HCT116 (cell line): ENCODE results near the gene SOAT2. TPM values are rescaled to one million over a fixed set of nuclear protein-coding genes. Genes with fewer than 3 reads are reported as not detected.

Experiments used
- ATAC-seq: fragments of 200-7000 bp; cut with Tn5 transposase; 2 replicates; pipeline ENCODE4 v1.9.1; 2020; ENCODE audit warnings: mild to moderate bottlenecking, moderate library complexity
- BruUV-seq: library from RNA; stranded (reverse); fragments of 400-500 nt; replicated peaks from 2 replicates; lab custom pipeline; 2021; lab: Mats Ljungman, UMichigan
- CTCF ChIA-PET: fragments of 300-600 bp; sonication (Branson Sonifier 250); formaldehyde crosslinking; loops from one replicate; lab custom pipeline; 2021; ENCODE audit warnings: antibody characterized with exemption; lab: Charles Lee
- POLR2A ChIA-PET: fragments of 300-600, 350-600 bp; sonication (Branson Sonifier 250); formaldehyde crosslinking; loops from one replicate; lab custom pipeline; 2021; ENCODE audit warnings: antibody characterized with exemption; lab: Charles Lee
- RAD21 ChIA-PET, 2 experiments: fragments of 300-600 bp; sonication (Branson Sonifier 250); formaldehyde crosslinking; loops; one replicate each; lab custom pipeline; 2023; ENCODE audit warnings: low total read pairs in 2 of 2; ENCODE audit not compliant: uncharacterized antibody in 2 of 2, unreplicated experiment in 2 of 2, low non-redundant PET in 1 of 2; lab: Charles Lee
- DNase-seq: peaks from one replicate; pipeline ENCODE4 v3.0.0-alpha.2; 2010; ENCODE audit warnings: low read depth, low spot score
- H2AFZ ChIP-seq: fragments of 200-600 bp; shearing (Covaris generic), sonication (generic); 2 replicates; pipeline ENCODE4 v1.6.1; 2017; ENCODE audit warnings: low read depth, mixed run types, mixed read lengths, antibody characterized with exemption, low read length; ENCODE audit not compliant: poor library complexity, severe bottlenecking
- H3K27ac ChIP-seq: 2 replicates; pipeline ENCODE4 v1.5.1; 2012; ENCODE audit warnings: low read depth, low read length
- H3K27me3 ChIP-seq: fragments of 200-600 bp; sonication (generic); 2 replicates; pipeline ENCODE4 v1.6.1; 2016; ENCODE audit warnings: mixed run types, low read length, mixed read lengths; ENCODE audit not compliant: insufficient read depth
- H3K36me3 ChIP-seq, 2 experiments: fragments of 200-500 bp in 1 of 2; fragments of 200-600 bp in 1 of 2; sonication (Bioruptor generic) in 1 of 2; sonication (generic) in 1 of 2; 2 replicates each; pipeline versions ENCODE4 v1.5.1 to v1.6.1; 2014 to 2016; ENCODE audit warnings: low read length in 2 of 2, inconsistent platforms in 1 of 2, mixed read lengths in 1 of 2, mixed run types in 1 of 2; ENCODE audit not compliant: insufficient read depth in 2 of 2, control insufficient read depth in 1 of 2
- H3K4me1 ChIP-seq, 2 experiments: fragments of 200-600 bp in 1 of 2; sonication (generic) in 1 of 2; 2 replicates each; pipeline versions ENCODE4 v1.5.1 to v1.6.1; 2012 to 2017; ENCODE audit warnings: low read length in 2 of 2, inconsistent platforms in 1 of 2, mild to moderate bottlenecking in 1 of 2, mixed read lengths in 1 of 2, mixed run types in 1 of 2, moderate library complexity in 1 of 2; ENCODE audit not compliant: insufficient read depth in 2 of 2, control insufficient read depth in 1 of 2
- H3K4me2 ChIP-seq: fragments of 200-600 bp; sonication (generic); 2 replicates; pipeline ENCODE4 v1.6.1; 2017; ENCODE audit warnings: mixed run types, low read length, mixed read lengths
- H3K4me3 ChIP-seq, 2 experiments: fragments of 200-600 bp in 1 of 2; sonication (generic) in 1 of 2; replicated peaks in 1 of 2; 2 replicates each; pipeline ENCODE4 v1.5.1; 2011 to 2016; ENCODE audit warnings: low read length in 2 of 2, control low read depth in 1 of 2, low read depth in 1 of 2, mild to moderate bottlenecking in 1 of 2, mixed read lengths in 1 of 2, mixed run types in 1 of 2
- H3K79me2 ChIP-seq: fragments of 200-600 bp; sonication (generic); 2 replicates; pipeline ENCODE4 v1.6.1; 2017; ENCODE audit warnings: mild to moderate bottlenecking, mixed run types, low read length, moderate library complexity, mixed read lengths; ENCODE audit not compliant: insufficient read depth
- H3K9ac ChIP-seq: fragments of 200-600 bp; sonication (generic); 2 replicates; pipeline ENCODE4 v1.6.1; 2016; ENCODE audit warnings: low read length, mixed read lengths
- H3K9me2 ChIP-seq: fragments of 200-600 bp; sonication (generic), shearing (Covaris generic); 2 replicates; pipeline ENCODE4 v1.6.1; 2017; ENCODE audit warnings: mixed run types, mild to moderate bottlenecking, moderate library complexity; ENCODE audit not compliant: insufficient read depth
- H3K9me3 ChIP-seq, 2 experiments: fragments of 200-500 bp in 1 of 2; fragments of 200-600 bp in 1 of 2; sonication (Bioruptor generic) in 1 of 2; sonication (generic) in 1 of 2; 2 replicates each; pipeline ENCODE4 v1.6.1; 2014 to 2017; ENCODE audit warnings: low read length in 2 of 2, mixed read lengths in 2 of 2, inconsistent platforms in 1 of 2, low read depth in 1 of 2, mild to moderate bottlenecking in 1 of 2, mixed run types in 1 of 2, moderate library complexity in 1 of 2; ENCODE audit not compliant: control insufficient read depth in 1 of 2, insufficient read depth in 1 of 2
- H4K20me1 ChIP-seq: fragments of 200-600 bp; sonication (generic), shearing (Covaris generic); 2 replicates; pipeline ENCODE4 v1.6.1; 2017; ENCODE audit warnings: mixed run types, mild to moderate bottlenecking, moderate library complexity; ENCODE audit not compliant: insufficient read depth
- CEBPB ChIP-seq: IDR thresholded peaks from 2 replicates; pipeline ENCODE4 v1.6.1; 2012; ENCODE audit warnings: low read depth
- EGR1 ChIP-seq: IDR thresholded peaks from 2 replicates; pipeline ENCODE4 v1.6.1; 2012; ENCODE audit warnings: low read depth
- ELF1 ChIP-seq: IDR thresholded peaks from 2 replicates; pipeline ENCODE4 v1.6.1; 2012; ENCODE audit warnings: low read depth, borderline replicate concordance
- FOSL1 ChIP-seq: IDR thresholded peaks from 2 replicates; pipeline ENCODE4 v1.6.1; 2012; ENCODE audit warnings: low read depth
- JUND ChIP-seq: IDR thresholded peaks from 2 replicates; pipeline ENCODE4 v1.6.1; 2012
- POLR2A ChIP-seq: IDR thresholded peaks from 2 replicates; pipeline ENCODE4 v1.7.0; 2011; ENCODE audit warnings: borderline replicate concordance; ENCODE audit not compliant: insufficient read depth, insufficient read length; ENCODE audit errors: extremely low read depth
- RAD21 ChIP-seq: IDR thresholded peaks from 2 replicates; pipeline ENCODE4 v1.6.1; 2012; ENCODE audit warnings: low read depth, mild to moderate bottlenecking
- SIN3A ChIP-seq: IDR thresholded peaks from 2 replicates; pipeline ENCODE4 v1.6.1; 2012; ENCODE audit warnings: low read depth
- SP1 ChIP-seq: IDR thresholded peaks from 2 replicates; pipeline ENCODE4 v1.6.1; 2012; ENCODE audit warnings: low read depth
- SRF ChIP-seq: IDR thresholded peaks from 2 replicates; pipeline ENCODE4 v1.6.1; 2012; ENCODE audit warnings: low read depth
- TCF7L2 ChIP-seq: IDR thresholded peaks from 2 replicates; pipeline ENCODE4 v1.7.0; 2011; ENCODE audit warnings: borderline replicate concordance, inconsistent platforms; ENCODE audit not compliant: insufficient read depth, insufficient read length; ENCODE audit errors: extremely low read depth
- YY1 ChIP-seq: IDR thresholded peaks from 2 replicates; pipeline ENCODE4 v1.6.1; 2011; ENCODE audit warnings: low read length, low read depth, moderate library complexity, mild to moderate bottlenecking; ENCODE audit not compliant: insufficient replicate concordance; ENCODE audit errors: extremely low read depth
- ZNF274 ChIP-seq: fragments of 200-500 bp; sonication (Bioruptor generic); IDR thresholded peaks from 2 replicates; pipeline ENCODE4 v1.6.1; 2014; ENCODE audit warnings: mild to moderate bottlenecking, low read depth, low read length, inconsistent platforms
- intact Hi-C: fragments of 100-400 bp; cut with micrococcal nuclease; formaldehyde crosslinking; loops from 2 replicates; pipeline ENCODE4 v1.10.0; 2022
- total RNA-seq: library from RNA; stranded (reverse); gene quantifications from one replicate; pipeline ENCODE4 v1.2.1, GENCODE V29; 2021; ENCODE audit not compliant: unreplicated experiment
- TF ChIP-seq, protein P1 (sequence below), 3 experiments: fragments of 200-600 bp in 1 of 3; sonication (generic) in 1 of 3; IDR thresholded peaks in 2 of 3; conservative IDR thresholded peaks in 1 of 3; 2 replicates each; pipeline ENCODE4 v1.5.1; 2012 to 2017; ENCODE audit warnings: low read depth in 2 of 3, low read length in 2 of 3, antibody characterized with exemption in 1 of 3, borderline replicate concordance in 1 of 3, control low read depth in 1 of 3, mild to moderate bottlenecking in 1 of 3, mixed read lengths in 1 of 3, mixed run types in 1 of 3, moderate library complexity in 1 of 3; ENCODE audit not compliant: insufficient read depth in 1 of 3
- TF ChIP-seq, protein P2 (sequence below): IDR thresholded peaks from 2 replicates; pipeline ENCODE4 v1.6.1; 2011; ENCODE audit warnings: mild to moderate bottlenecking, low read length, moderate library complexity; ENCODE audit not compliant: insufficient replicate concordance; ENCODE audit errors: extremely low read depth
- TF ChIP-seq, protein P3 (sequence below): IDR thresholded peaks from 2 replicates; pipeline ENCODE4 v1.6.1; 2012

Gene SOAT2
- total RNA-seq, 1 experiment from 2014 or later: 0.17 TPM

DNA sequence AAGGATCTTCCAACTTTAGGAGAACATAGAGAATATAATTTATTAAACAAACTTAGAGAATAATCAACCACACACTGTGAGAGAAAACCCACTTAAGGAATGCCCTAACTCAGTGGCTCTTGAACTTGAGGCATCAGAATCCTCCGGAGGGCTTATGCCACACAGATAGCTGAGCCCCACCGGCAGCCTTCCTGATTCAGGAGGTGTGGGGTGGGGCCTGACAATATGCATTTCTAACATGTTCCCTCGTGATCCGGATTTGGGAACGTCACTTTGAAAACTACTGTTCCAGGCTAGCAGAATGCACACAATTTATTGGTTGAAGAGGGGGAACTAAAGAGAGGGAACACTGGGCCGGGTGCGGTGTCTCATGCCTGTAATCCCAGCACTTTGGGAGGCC, 2.0 kb upstream of the SOAT2 start (continued):
- TF ChIP-seq, protein P1, sequence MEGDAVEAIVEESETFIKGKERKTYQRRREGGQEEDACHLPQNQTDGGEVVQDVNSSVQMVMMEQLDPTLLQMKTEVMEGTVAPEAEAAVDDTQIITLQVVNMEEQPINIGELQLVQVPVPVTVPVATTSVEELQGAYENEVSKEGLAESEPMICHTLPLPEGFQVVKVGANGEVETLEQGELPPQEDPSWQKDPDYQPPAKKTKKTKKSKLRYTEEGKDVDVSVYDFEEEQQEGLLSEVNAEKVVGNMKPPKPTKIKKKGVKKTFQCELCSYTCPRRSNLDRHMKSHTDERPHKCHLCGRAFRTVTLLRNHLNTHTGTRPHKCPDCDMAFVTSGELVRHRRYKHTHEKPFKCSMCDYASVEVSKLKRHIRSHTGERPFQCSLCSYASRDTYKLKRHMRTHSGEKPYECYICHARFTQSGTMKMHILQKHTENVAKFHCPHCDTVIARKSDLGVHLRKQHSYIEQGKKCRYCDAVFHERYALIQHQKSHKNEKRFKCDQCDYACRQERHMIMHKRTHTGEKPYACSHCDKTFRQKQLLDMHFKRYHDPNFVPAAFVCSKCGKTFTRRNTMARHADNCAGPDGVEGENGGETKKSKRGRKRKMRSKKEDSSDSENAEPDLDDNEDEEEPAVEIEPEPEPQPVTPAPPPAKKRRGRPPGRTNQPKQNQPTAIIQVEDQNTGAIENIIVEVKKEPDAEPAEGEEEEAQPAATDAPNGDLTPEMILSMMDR (IDR thresholded peaks at IDR 0.05 in 2 of 3, conservative IDR thresholded peaks at IDR 0.05 in 1 of 3; ENCODE audit: borderline replicate concordance in 1 of 3, insufficient read depth in 1 of 3, low read depth in 2 of 3, low read length in 2 of 3): no peak

DNA sequence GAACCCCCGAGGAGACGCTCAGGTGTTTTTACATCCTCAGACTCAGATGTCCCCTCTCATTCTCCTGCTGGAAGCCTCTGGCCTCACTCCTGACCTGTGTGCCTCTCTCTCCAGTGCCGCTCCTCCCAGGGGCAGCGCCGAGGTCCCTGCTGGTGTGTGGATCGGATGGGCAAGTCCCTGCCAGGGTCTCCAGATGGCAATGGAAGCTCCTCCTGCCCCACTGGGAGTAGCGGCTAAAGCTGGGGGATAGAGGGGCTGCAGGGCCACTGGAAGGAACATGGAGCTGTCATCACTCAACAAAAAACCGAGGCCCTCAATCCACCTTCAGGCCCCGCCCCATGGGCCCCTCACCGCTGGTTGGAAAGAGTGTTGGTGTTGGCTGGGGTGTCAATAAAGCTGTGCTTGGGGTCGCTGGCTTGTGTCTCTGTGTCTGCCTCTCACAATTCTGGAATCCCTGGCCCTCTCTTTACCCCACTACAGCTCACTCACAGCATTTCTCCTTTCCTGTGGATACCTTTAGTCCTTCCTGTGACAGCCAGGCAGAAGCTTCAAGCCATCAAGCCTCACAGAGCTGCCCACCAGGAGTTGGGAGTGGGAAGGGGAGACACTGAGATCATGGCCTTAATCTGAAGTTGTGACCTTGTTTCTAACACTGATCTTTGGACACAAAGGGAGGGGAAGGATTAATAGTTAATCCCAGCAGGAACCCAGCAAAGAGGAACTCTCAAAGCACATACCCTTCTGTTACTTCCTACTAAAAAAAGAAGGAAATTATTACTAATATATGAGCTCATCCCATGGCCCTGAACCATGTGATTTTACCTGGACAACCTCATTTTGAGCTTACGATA, 1.1 kb upstream of the SOAT2 start:
- Histone ChIP-seq H3K4me2 (no peak overlapping the region), H4K20me1 (no peaks in the 10 kb centered on the region), H3K9ac (no peak overlapping the region), H3K36me3 (no peaks in the 10 kb centered on the region), H3K79me2 (no peaks in the 10 kb centered on the region), H3K4me3 (no peak overlapping the region), H3K9me2 (no peaks in the 10 kb centered on the region), H3K9me3 (no peaks in the 10 kb centered on the region), H2AFZ (no peak overlapping the region), H3K4me1 (peaks cover 20 to 46% of the 10 kb centered on the region in 2 experiments), H3K27ac (no peak overlapping the region), H3K27me3 (no peaks in the 10 kb centered on the region)
- POLR2A ChIA-PET: interaction anchor here (0.8 kb wide), 2 partner anchors 23 to 96 kb away, joined by 3 to 4 read pairs; partner anchors contain the start of genes EIF4B and SPRYD3
- ATAC-seq: no peak
- intact Hi-C loops: no loop called here
- RAD21 ChIA-PET: interaction anchor here (1.1 to 1.6 kb wide), 2 partner anchors 36 kb away, joined by 4 to 5 read pairs; no protein-coding TSS in a partner anchor
- BruUV-seq: no TSS peak
- CTCF ChIA-PET: interaction anchor here (0.7 to 2.8 kb wide), 5 partner anchors 23 to 193 kb away, joined by 3 to 12 read pairs (median 5); partner anchors contain the start of gene SPRYD3
- no peak for DNase-seq
- TF ChIP-seq, protein P1 (IDR thresholded peaks at IDR 0.05 in 2 of 3, conservative IDR thresholded peaks at IDR 0.05 in 1 of 3; ENCODE audit: borderline replicate concordance in 1 of 3, insufficient read depth in 1 of 3, low read depth in 2 of 3, low read length in 2 of 3): no peak
- TF ChIP-seq, protein P2, sequence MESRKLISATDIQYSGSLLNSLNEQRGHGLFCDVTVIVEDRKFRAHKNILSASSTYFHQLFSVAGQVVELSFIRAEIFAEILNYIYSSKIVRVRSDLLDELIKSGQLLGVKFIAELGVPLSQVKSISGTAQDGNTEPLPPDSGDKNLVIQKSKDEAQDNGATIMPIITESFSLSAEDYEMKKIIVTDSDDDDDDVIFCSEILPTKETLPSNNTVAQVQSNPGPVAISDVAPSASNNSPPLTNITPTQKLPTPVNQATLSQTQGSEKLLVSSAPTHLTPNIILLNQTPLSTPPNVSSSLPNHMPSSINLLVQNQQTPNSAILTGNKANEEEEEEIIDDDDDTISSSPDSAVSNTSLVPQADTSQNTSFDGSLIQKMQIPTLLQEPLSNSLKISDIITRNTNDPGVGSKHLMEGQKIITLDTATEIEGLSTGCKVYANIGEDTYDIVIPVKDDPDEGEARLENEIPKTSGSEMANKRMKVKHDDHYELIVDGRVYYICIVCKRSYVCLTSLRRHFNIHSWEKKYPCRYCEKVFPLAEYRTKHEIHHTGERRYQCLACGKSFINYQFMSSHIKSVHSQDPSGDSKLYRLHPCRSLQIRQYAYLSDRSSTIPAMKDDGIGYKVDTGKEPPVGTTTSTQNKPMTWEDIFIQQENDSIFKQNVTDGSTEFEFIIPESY: no peak
- TF ChIP-seq JUND: no peak
- no peak for TF ChIP-seq SIN3A
- TF ChIP-seq, protein P3, sequence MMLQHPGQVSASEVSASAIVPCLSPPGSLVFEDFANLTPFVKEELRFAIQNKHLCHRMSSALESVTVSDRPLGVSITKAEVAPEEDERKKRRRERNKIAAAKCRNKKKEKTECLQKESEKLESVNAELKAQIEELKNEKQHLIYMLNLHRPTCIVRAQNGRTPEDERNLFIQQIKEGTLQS: no peak
- no peak for TF ChIP-seq RAD21
- TF ChIP-seq TCF7L2: no peak
- no peak for TF ChIP-seq YY1
- TF ChIP-seq SRF: no peak
- TF ChIP-seq CEBPB: no peak
- no peak for TF ChIP-seq ELF1
- no peak for TF ChIP-seq FOSL1
- no peak for TF ChIP-seq ZNF274
- TF ChIP-seq POLR2A: no peak
- TF ChIP-seq SP1: no peak
- TF ChIP-seq EGR1: no peak
